Caco-2 (cell line): ENCODE data around the gene SNRPD3. TPM values are rescaled to one million over a fixed set of nuclear protein-coding genes. Genes with fewer than 3 reads are reported as not detected.

Source experiments
- BruUV-seq: library from RNA; stranded (reverse); fragments of 400-500 nt; replicated peaks from 2 replicates; lab custom pipeline; 2021; lab: Mats Ljungman, UMichigan
- CTCF ChIA-PET: fragments of 300-600 bp; sonication (Branson Sonifier 250); formaldehyde crosslinking; loops from one replicate; lab custom pipeline; 2022; ENCODE audit warnings: antibody characterized with exemption; lab: Charles Lee
- POLR2A ChIA-PET: fragments of 300-600 bp; sonication (Branson Sonifier 250); formaldehyde crosslinking; loops from one replicate; lab custom pipeline; 2022; ENCODE audit warnings: antibody characterized with exemption; lab: Charles Lee
- DNase-seq, 2 experiments: peaks; one replicate each; pipeline versions ENCODE4 v3.0.0 to v3.0.0-alpha.2; 2020 to 2022
- H3K27me3 ChIP-seq: replicated peaks from 2 replicates; pipeline ENCODE4 v1.6.0; 2011; ENCODE audit warnings: low read length; ENCODE audit not compliant: control insufficient read depth, insufficient read depth
- H3K36me3 ChIP-seq: 2 replicates; pipeline ENCODE4 v1.5.1; 2011; ENCODE audit warnings: low read length; ENCODE audit not compliant: control insufficient read depth, insufficient read depth
- H3K4me1 ChIP-seq: fragments of 250-450 bp; sonication (Bioruptor Pico); 2 replicates; pipeline ENCODE4 v1.5.1; 2020; ENCODE audit warnings: mild to moderate bottlenecking
- H3K4me3 ChIP-seq: 2 replicates; pipeline ENCODE4 v1.5.1; 2011; ENCODE audit warnings: low read depth, mild to moderate bottlenecking, control low read depth, low read length
- H3K9me3 ChIP-seq: fragments of 250-450 bp; sonication (Bioruptor Pico); 2 replicates; pipeline ENCODE4 v1.5.1; 2020; ENCODE audit warnings: mild to moderate bottlenecking, moderate library complexity
- H3K27ac Mint-ChIP-seq: one replicate; pipeline ENCODE4 v1.8.0; 2022; ENCODE audit warnings: mixed read lengths; ENCODE audit not compliant: unreplicated experiment
- H3K27me3 Mint-ChIP-seq: one replicate; pipeline ENCODE4 v1.8.0; 2022; ENCODE audit warnings: mixed read lengths; ENCODE audit not compliant: insufficient read depth, unreplicated experiment
- H3K36me3 Mint-ChIP-seq: one replicate; pipeline ENCODE4 v1.8.0; 2022; ENCODE audit warnings: mild to moderate bottlenecking, mixed read lengths; ENCODE audit not compliant: insufficient read depth, unreplicated experiment
- H3K4me1 Mint-ChIP-seq: one replicate; pipeline ENCODE4 v1.8.0; 2022; ENCODE audit warnings: low read depth, mixed read lengths; ENCODE audit not compliant: unreplicated experiment
- H3K4me3 Mint-ChIP-seq: one replicate; pipeline ENCODE4 v1.8.0; 2022; ENCODE audit warnings: mild to moderate bottlenecking, moderate library complexity, mixed read lengths; ENCODE audit not compliant: unreplicated experiment
- H3K9me3 Mint-ChIP-seq: one replicate; pipeline ENCODE4 v1.8.0; 2022; ENCODE audit warnings: mixed read lengths; ENCODE audit not compliant: unreplicated experiment
- CTCF ChIP-seq, 2 experiments: fragments of 200-600 bp in 1 of 2; IDR thresholded peaks; 1 replicate in 1 of 2; 2 replicates in 1 of 2; pipeline versions ENCODE4 v1.5.1 to v1.8.0; 2011 to 2022; ENCODE audit warnings: antibody characterized with exemption in 1 of 2, control low read depth in 1 of 2, inconsistent platforms in 1 of 2, low read depth in 1 of 2, low read length in 1 of 2, mild to moderate bottlenecking in 1 of 2, moderate library complexity in 1 of 2; ENCODE audit not compliant: insufficient read depth in 1 of 2, severe bottlenecking in 1 of 2, unreplicated experiment in 1 of 2
- intact Hi-C: fragments of 100-400 bp; cut with micrococcal nuclease; formaldehyde crosslinking; loops from one replicate; pipeline ENCODE4 v1.10.0; 2022; ENCODE audit not compliant: unreplicated experiment
- total RNA-seq: library from RNA; stranded (reverse); gene quantifications from 2 replicates; pipeline ENCODE4 v1.2.3, GENCODE V29; 2022

SNRPD3 gene
- total RNA-seq, 1 experiment from 2014 or later: 202 TPM

DNA sequence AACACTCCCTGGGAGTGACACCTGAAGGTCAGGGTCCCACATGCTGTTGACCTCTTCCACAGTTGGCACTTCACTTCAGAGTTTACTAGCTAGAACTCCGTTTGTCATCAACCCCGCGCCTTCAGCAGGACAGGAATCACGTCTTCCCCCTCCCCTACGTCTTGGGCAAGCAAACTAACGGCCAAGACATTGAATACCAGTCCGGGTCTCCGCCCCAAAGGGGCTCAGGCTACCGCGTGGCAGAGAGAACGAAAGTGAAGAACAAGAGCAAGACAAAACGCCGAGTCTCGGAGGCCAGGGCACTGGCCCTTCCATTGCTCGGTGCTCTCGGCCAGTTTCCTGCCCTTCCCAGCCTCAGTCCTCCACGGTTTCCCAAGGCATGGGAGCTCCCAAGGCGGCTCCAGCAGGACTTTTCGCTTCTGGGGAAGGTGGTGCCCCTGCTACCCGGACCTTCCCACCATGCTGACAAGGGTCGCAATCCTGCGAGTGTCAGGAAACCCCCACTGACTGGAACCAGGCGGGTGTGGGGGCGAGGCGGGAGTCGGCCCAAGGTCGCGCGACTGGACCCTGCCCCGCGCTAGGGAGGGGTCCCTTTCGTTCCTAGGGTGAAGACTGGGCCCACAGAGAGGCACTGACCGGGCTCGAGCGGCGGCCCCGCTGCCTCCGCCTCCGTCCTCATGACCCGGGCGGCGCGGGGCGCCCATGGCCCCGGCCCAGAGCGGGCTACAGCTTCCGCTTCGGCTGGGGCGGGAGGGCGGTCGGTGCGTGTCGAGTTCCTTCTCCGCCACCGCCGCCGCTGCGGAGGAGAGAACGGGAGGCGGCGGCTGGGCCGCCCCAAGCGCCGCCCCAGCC is 1.3 kb upstream of the SNRPD3 start, which contains the start of gene GUCD1:
TSS of gene GUCD1 (minus strand) at position 826 of the 852 bp plus-strand sequence. CDS start at position 679, 147 bp downstream.
- CTCF ChIA-PET: interaction anchor here (0.6 to 1.2 kb wide), 3 partner anchors 10 to 133 kb away, joined by 3 to 13 read pairs (median 3); no protein-coding TSS in a partner anchor

DNA sequence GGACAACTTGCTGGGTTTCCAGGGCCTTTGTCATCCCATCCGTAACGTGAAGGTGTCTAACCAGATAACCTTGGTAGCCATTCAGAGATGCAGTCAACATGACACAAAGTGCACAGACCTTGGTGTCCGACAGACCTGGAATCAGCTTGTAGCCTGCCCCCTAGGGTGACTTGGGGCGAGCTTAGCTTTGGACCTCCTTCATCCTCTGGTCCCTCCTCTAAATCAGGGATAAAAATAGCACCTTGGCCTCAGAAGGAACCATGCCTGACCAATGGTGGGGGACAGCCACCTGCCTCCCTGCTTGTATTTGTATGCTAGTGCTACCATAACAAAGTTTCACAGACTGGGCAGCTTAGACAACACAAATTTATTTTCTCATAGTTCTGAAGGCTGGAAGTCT is 3.7 kb downstream of the SNRPD3 start:
- H3K36me3 ChIP-seq: peaks cover 4% of the 10 kb centered on the region
- H3K9me3 ChIP-seq: no peaks in the 10 kb centered on the region
- BruUV-seq: no TSS peak
- no peak for DNase-seq
- no peak for TF ChIP-seq CTCF (IDR thresholded peaks at IDR 0.05; ENCODE audit: insufficient read depth in 1 of 2, low read depth in 1 of 2, low read length in 1 of 2, severe bottlenecking in 1 of 2, unreplicated experiment in 1 of 2)
- Mint-ChIP-seq H3K36me3 (peaks cover 69% of the 10 kb centered on the region), H3K9me3 (no peaks in the 10 kb centered on the region), H3K4me1 (peaks cover 23% of the 10 kb centered on the region), H3K27me3 (no peaks in the 10 kb centered on the region), H3K4me3 (no peak overlapping the region), H3K27ac (no peak overlapping the region)
- ChIA-PET POLR2A (no interaction called here), CTCF (interaction anchor here (0.6 kb wide), 1 partner anchor 45 kb away, joined by 3 read pairs; no protein-coding TSS in a partner anchor)
- peaks cover 24% of the 10 kb centered on the region for H3K4me1 ChIP-seq
- H3K27me3 ChIP-seq: no peaks in the 10 kb centered on the region
- H3K4me3 ChIP-seq: no peak overlapping the region
- intact Hi-C loops: no loop called here

More for the DNA sequence above, 1.3 kb upstream of the SNRPD3 start, which contains the start of gene GUCD1:
- Mint-ChIP-seq H3K27me3 (no peaks in the 10 kb centered on the region), H3K27ac (peak within 1 kb of the TSS; percentile 99), H3K4me3 (peak within 1 kb of the TSS; percentile 100), H3K36me3 (peaks cover 54% of the 10 kb centered on the region), H3K4me1 (peaks cover 49% of the 10 kb centered on the region), H3K9me3 (no peaks in the 10 kb centered on the region)
- intact Hi-C loops: loop anchor here (1.0 to 2.0 kb wide), 3 partner anchors 24 to 39 kb away; partner anchors contain the start of gene LRRC75B
- Histone ChIP-seq H3K4me3 (peak within 1 kb of the TSS; percentile 86), H3K36me3 (peaks cover 5% of the 10 kb centered on the region), H3K9me3 (no peaks in the 10 kb centered on the region), H3K27me3 (no peaks in the 10 kb centered on the region), H3K4me1 (peaks cover 50% of the 10 kb centered on the region)
- POLR2A ChIA-PET: interaction anchor here (0.8 to 1.0 kb wide), 2 partner anchors 40 to 253 kb away, joined by 7 to 8 read pairs; no protein-coding TSS in a partner anchor
- no peak for TF ChIP-seq CTCF (IDR thresholded peaks at IDR 0.05; ENCODE audit: insufficient read depth in 1 of 2, low read depth in 1 of 2, low read length in 1 of 2, severe bottlenecking in 1 of 2, unreplicated experiment in 1 of 2)
- no TSS peak for BruUV-seq
- no peak for DNase-seq

DNA sequence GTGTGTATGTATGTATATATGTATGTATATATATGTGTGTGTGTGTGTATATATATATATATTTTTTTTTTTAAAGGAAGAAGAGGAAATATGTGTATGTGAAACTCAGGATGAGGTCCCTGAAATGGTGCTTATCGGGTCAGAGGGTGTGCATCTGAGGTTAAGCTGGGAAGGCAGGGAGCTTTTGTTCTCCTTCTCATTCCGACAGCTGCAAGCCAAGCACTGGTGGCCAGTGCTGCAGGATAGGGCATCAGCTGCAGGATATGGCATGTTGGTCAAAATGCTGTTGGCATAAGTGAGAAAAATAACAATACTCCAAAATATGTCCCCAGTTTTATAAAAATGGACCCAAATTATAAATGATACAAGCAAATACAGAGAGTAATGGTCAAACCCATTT is 7.4 kb downstream of the SNRPD3 start:
- H3K4me3 Mint-ChIP-seq: no peak overlapping the region
- intact Hi-C loops: no loop called here
- peaks cover 16% of the 10 kb centered on the region; the same call in 1 of the 2 replicates for H3K4me1 ChIP-seq

More for the DNA sequence above, 7.4 kb downstream of the SNRPD3 start:
- Mint-ChIP-seq H3K36me3 (peaks cover 79% of the 10 kb centered on the region), H3K4me1 (peaks cover 20% of the 10 kb centered on the region), H3K27ac (no peak overlapping the region), H3K27me3 (no peaks in the 10 kb centered on the region), H3K9me3 (no peaks in the 10 kb centered on the region)
- DNase-seq: no peak
- H3K9me3 ChIP-seq: no peaks in the 10 kb centered on the region
- no peak for TF ChIP-seq CTCF (IDR thresholded peaks at IDR 0.05; ENCODE audit: insufficient read depth in 1 of 2, low read depth in 1 of 2, low read length in 1 of 2, severe bottlenecking in 1 of 2, unreplicated experiment in 1 of 2)
- H3K36me3 ChIP-seq: peaks cover 7% of the 10 kb centered on the region
- H3K4me3 ChIP-seq: no peak overlapping the region
- H3K27me3 ChIP-seq: no peaks in the 10 kb centered on the region
- CTCF ChIA-PET: no interaction called here
- POLR2A ChIA-PET: no interaction called here
- BruUV-seq: no TSS peak
